Stimulated activated naive CD8-positive, alpha-beta T cell treated with anti-CD3 and anti-CD28 coated beads, Interleukin-15, Interleukin-2, amounts not matched to agents 100 ng/mL and 50 ng/mL, for 24 hours (primary cell): ENCODE measurements around the gene DUOX2.
"Not testable (repeated sequence)": the region's sequence is repeated elsewhere in the genome, so short reads cannot be mapped to it uniquely, and the experiment has no call there.

Source experiments
- H3K27ac Mint-ChIP-seq: one replicate; pipeline ENCODE4 v1.8.0; 2021; ENCODE audit warnings: mild to moderate bottlenecking, mixed read lengths
- H3K27me3 Mint-ChIP-seq: one replicate; pipeline ENCODE4 v1.8.0; 2021; ENCODE audit warnings: mixed read lengths
- H3K36me3 Mint-ChIP-seq: one replicate; pipeline ENCODE4 v1.8.0; 2021; ENCODE audit warnings: low read depth, mixed read lengths
- H3K4me1 Mint-ChIP-seq: one replicate; pipeline ENCODE4 v1.8.0; 2021; ENCODE audit warnings: low read depth, mixed read lengths
- H3K4me3 Mint-ChIP-seq: one replicate; pipeline ENCODE4 v1.8.0; 2021; ENCODE audit warnings: mild to moderate bottlenecking, mixed read lengths
- H3K9me3 Mint-ChIP-seq: one replicate; pipeline ENCODE4 v1.8.0; 2021; ENCODE audit warnings: mixed read lengths

Gene DUOX2

DNA sequence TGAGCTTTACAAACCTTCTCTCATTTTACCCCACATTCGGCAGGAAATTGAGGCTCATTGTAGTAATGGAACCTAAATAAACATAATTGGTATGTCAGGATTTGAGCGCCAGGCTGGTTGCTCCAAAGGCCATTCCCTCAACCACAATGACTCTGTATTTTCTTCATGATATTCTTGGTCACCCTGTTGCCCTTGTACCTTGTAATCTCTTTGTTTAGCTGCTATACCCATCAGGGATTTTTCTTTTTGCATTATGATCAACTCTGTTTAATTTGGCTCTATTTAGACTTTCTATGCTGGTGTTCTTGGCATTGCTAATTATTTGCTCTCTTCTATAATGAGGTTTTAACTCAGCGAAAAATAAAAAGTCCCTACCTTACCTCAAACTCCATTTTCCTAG is 29.8 kb downstream of the DUOX2 start:
- no peaks in the 10 kb centered on the region for H3K4me1 Mint-ChIP-seq
- H3K4me3 Mint-ChIP-seq, result no peak overlapping the region
- H3K36me3 Mint-ChIP-seq, result no peaks in the 10 kb centered on the region
- H3K27me3 Mint-ChIP-seq, result peaks cover 24% of the 10 kb centered on the region
- no peak overlapping the region for H3K27ac Mint-ChIP-seq
- H3K9me3 Mint-ChIP-seq, result no peaks in the 10 kb centered on the region

DNA sequence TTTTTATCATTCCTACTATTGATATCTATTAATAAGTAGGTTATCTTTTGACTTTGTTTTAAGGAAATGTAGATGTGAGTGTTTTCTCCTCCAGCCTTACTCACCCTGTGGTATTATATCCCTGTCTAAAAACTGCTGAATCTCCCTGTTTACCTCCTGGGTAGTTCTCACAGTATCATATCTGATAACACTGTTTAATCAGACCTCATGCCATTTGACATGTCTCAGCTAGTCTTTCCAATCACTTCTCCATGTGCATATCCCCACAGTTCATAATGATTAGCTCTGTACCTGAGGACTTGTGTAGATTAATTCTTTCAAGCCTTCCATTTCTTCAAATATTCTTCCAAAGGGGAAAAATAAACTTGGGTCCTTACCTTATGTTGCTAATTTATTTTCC is 30.7 kb downstream of the DUOX2 start:
- Mint-ChIP-seq H3K4me3 (no peak overlapping the region), H3K27me3 (peaks cover 20% of the 10 kb centered on the region), H3K36me3 (no peaks in the 10 kb centered on the region), H3K27ac (no peak overlapping the region), H3K9me3 (no peaks in the 10 kb centered on the region), H3K4me1 (no peaks in the 10 kb centered on the region)

GRCh38 chr15:45082412-45082811 is 31.6 kb downstream of the DUOX2 start:
- H3K4me1 Mint-ChIP-seq, H3K9me3 Mint-ChIP-seq, H3K36me3 Mint-ChIP-seq, H3K27ac Mint-ChIP-seq, H3K4me3 Mint-ChIP-seq: not testable (repeated sequence)
- peaks cover 14% of the 10 kb centered on the region for H3K27me3 Mint-ChIP-seq

- H3K27me3 Mint-ChIP-seq, H3K4me1 Mint-ChIP-seq, H3K4me3 Mint-ChIP-seq, H3K9me3 Mint-ChIP-seq, H3K36me3 Mint-ChIP-seq, H3K27ac Mint-ChIP-seq: not testable (repeated sequence)
Observed at GRCh38 chr15:45080593-45080992, 33.4 kb downstream of the DUOX2 start.

GRCh38 chr15:45079628-45080246 is 34.2 kb downstream of the DUOX2 start:
- H3K4me3 Mint-ChIP-seq, H3K27ac Mint-ChIP-seq: not testable (repeated sequence)

DNA sequence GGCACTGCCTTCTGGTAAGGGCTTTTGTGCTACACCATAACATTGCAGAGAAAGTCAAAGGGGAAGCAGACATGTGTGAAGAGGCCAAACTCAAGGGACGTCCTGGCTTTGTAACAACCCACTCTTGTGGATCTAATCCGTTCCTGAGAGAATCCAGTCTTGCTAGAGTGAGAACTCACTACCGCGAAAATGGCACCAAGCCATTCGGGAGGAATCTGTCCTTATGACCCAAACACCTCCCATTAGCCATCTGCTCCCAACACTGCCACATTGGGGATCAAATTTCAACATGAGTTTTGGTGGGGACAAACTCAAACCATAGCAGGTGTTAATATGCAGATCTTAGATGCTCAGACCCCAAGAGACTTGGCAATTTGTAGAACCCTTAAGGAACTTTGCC is 34.8 kb downstream of the DUOX2 start:
- not testable (repeated sequence) for H3K36me3 Mint-ChIP-seq, H3K4me3 Mint-ChIP-seq, H3K27me3 Mint-ChIP-seq, H3K9me3 Mint-ChIP-seq, H3K27ac Mint-ChIP-seq, H3K4me1 Mint-ChIP-seq

More at GRCh38 chr15:45079628-45080246, 34.2 kb downstream of the DUOX2 start:
- not testable (repeated sequence) for H3K9me3 Mint-ChIP-seq, H3K4me1 Mint-ChIP-seq, H3K27me3 Mint-ChIP-seq, H3K36me3 Mint-ChIP-seq

- not testable (repeated sequence) for H3K9me3 Mint-ChIP-seq, H3K36me3 Mint-ChIP-seq, H3K4me3 Mint-ChIP-seq, H3K27me3 Mint-ChIP-seq, H3K4me1 Mint-ChIP-seq, H3K27ac Mint-ChIP-seq
Observed at GRCh38 chr15:45077391-45077790, 36.6 kb downstream of the DUOX2 start.

GRCh38 chr15:45075440-45076320 is 38.3 kb downstream of the DUOX2 start:
- H3K4me3 Mint-ChIP-seq, H3K27me3 Mint-ChIP-seq, H3K9me3 Mint-ChIP-seq, H3K4me1 Mint-ChIP-seq, H3K27ac Mint-ChIP-seq, H3K36me3 Mint-ChIP-seq: not testable (repeated sequence)

- H3K36me3 Mint-ChIP-seq, H3K27me3 Mint-ChIP-seq, H3K9me3 Mint-ChIP-seq, H3K27ac Mint-ChIP-seq, H3K4me1 Mint-ChIP-seq, H3K4me3 Mint-ChIP-seq: not testable (repeated sequence)
Observed at GRCh38 chr15:45073602-45074001, 40.4 kb downstream of the DUOX2 start.

GRCh38 chr15:45069942-45070360 is 44.0 kb downstream of the DUOX2 start:
- H3K36me3 Mint-ChIP-seq, result peaks cover 20% of the 10 kb centered on the region
- not testable (repeated sequence) for H3K4me3 Mint-ChIP-seq, H3K9me3 Mint-ChIP-seq, H3K27ac Mint-ChIP-seq, H3K27me3 Mint-ChIP-seq, H3K4me1 Mint-ChIP-seq

DNA sequence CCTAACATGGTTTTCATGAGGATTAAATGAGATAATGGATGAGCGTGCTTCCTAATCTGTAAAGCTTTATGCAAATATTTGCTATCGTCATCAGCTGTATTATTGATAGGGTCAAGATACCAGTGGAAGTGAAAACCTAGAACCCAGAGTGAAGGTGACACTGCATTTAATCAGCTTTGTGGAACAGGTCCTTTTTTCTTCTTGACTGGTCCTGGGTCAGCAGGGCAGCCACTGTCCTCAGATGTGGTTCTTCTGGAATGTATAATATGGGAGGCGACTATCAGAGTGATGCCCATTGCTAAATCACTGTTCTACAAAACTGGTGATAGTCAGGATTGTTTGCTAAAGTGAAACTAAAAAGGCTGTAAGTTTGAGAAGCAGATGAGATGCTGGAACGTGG is 49.6 kb downstream of the DUOX2 start:
- Mint-ChIP-seq H3K27ac (no peak overlapping the region), H3K4me1 (peaks cover 12% of the 10 kb centered on the region), H3K27me3 (no peaks in the 10 kb centered on the region), H3K36me3 (peaks cover 46% of the 10 kb centered on the region), H3K4me3 (no peak overlapping the region), H3K9me3 (no peaks in the 10 kb centered on the region)

- H3K27me3 Mint-ChIP-seq, H3K9me3 Mint-ChIP-seq, H3K4me3 Mint-ChIP-seq, H3K27ac Mint-ChIP-seq: not testable (repeated sequence)
- Mint-ChIP-seq H3K4me1 (peaks cover 12% of the 10 kb centered on the region), H3K36me3 (peaks cover 48% of the 10 kb centered on the region)
Observed at GRCh38 chr15:45062301-45062700, 51.7 kb downstream of the DUOX2 start.

GRCh38 chr15:45058690-45059675 is 55.0 kb downstream of the DUOX2 start:
- H3K4me3 Mint-ChIP-seq, H3K9me3 Mint-ChIP-seq, H3K27ac Mint-ChIP-seq, H3K27me3 Mint-ChIP-seq: not testable (repeated sequence)
- Mint-ChIP-seq H3K4me1 (peaks cover 12% of the 10 kb centered on the region), H3K36me3 (peaks cover 46% of the 10 kb centered on the region)

GRCh38 chr15:45052676-45053075 is 61.3 kb downstream of the DUOX2 start:
- H3K36me3 Mint-ChIP-seq, result peaks cover 63% of the 10 kb centered on the region

GRCh38 chr15:45050587-45050986 is 63.4 kb downstream of the DUOX2 start:
- Mint-ChIP-seq H3K27me3 (no peaks in the 10 kb centered on the region), H3K27ac (no peak overlapping the region), H3K9me3 (peaks cover 8% of the 10 kb centered on the region), H3K4me3 (no peak overlapping the region), H3K36me3 (peaks cover 65% of the 10 kb centered on the region), H3K4me1 (no peaks in the 10 kb centered on the region)

More at GRCh38 chr15:45052676-45053075, 61.3 kb downstream of the DUOX2 start:
- not testable (repeated sequence) for H3K4me3 Mint-ChIP-seq, H3K27ac Mint-ChIP-seq, H3K4me1 Mint-ChIP-seq, H3K9me3 Mint-ChIP-seq, H3K27me3 Mint-ChIP-seq
